Activated CD4-positive, alpha-beta T cell treated with anti-CD3 and anti-CD28 coated beads, Interleukin-2, amount 50 U/mL, for 4 hours (primary cell): ENCODE measurements around the gene PBRM1.
"Not testable (repeated sequence)": the region's sequence is repeated elsewhere in the genome, so short reads cannot be mapped to it uniquely, and the experiment has no call there.

Experiments used
- DNase-seq, 2 experiments: peaks; one replicate each; pipeline ENCODE4 v3.0.0-alpha.2; 2020

Gene PBRM1

DNA sequence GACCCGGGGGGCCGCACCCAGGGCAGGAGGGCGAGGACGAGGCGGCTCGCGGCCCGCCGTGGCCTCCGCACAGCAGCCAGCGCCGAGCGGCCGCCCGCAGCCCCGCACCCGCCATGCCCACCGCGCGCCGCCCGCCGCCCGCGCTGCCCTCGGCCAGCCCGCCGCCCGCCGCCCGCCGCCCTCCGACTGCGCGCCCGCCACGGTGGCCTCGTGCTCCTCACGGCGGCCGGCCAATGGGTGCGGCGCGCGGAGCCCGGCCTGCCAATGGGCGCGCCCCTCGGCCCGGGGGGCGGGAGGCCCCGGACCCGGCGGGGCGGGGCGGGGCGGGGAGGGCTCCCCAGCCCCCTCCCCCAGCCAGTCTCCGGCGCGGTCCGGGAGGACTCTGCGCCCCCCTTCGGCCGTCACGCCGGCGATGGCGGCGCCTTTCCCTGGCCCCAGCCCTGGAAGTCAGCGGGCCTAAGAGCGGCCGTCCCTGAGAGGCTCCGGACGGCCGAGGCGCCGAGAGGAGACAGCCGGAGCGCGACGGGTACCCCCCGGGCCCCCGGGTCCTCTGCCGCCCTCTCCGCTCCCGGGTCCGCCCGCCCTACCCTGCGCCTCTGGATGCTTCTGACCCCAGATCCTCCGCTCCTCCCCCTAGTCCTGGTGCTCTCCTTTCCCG, 152.0 kb downstream of the PBRM1 start, which contains the start of gene NT5DC2:
Gene NT5DC2 (minus strand): TSS at position 235 of the 658 bp plus-strand sequence. CDS start 120 bp downstream, at position 115.
- DNase-seq = peak; percentile 29 to 41

DNA sequence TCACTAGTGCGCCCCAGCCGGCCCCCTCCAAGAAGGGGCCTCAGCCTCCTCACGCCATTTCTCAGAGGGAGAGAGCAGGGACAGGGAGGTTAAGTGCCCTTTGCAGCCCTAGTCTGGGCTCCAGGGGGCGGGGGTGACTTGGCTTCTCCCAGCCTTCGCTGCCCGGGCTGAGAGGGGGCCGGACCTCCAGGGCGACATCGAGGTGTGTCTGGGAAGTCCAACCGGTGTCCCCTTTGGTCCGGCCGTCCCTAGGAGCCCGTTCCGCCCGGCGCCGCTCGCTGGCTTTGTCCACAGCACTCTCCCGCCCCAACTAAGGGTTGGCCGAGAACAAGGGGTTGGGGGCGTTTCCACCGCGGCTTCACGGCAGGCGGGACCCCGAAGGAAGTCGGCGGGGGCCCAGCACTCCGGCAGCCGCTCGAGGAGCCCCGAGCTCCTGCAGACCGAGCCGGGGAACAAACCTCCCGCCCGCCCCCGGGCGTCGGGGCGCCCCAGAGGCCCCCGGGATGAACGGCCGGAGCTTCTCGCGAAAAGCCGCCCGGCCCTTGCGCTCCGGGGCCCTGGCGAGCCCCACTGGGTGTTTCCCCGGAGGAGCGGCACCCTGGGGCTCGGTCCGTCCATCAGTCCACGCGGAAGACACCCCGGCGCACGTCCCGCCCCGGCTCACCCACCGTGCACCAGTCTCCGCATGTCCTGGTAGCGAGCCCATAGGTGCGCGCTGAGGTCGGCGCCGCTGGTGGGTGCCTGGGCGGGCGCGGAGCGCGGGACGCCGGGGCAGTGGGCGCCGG, 152.7 kb downstream of the PBRM1 start:
- DNase-seq = no peak

DNA sequence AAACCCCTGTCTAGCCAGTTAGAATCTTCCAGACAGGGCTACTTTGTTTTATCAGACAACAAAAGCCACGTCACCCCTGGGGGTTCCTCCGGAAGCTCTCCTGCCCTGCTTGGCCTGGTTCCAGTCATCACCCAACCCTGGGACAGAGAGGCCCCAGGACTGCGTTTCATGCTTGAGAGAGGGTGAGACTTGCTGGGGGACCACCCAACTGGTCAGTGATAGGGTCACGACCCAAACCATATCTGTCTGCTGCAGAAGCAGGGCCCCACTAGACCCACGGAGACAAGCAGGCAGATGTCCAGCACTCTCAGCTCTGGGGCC, 153.2 kb downstream of the PBRM1 start:
- DNase-seq = no peak

DNA sequence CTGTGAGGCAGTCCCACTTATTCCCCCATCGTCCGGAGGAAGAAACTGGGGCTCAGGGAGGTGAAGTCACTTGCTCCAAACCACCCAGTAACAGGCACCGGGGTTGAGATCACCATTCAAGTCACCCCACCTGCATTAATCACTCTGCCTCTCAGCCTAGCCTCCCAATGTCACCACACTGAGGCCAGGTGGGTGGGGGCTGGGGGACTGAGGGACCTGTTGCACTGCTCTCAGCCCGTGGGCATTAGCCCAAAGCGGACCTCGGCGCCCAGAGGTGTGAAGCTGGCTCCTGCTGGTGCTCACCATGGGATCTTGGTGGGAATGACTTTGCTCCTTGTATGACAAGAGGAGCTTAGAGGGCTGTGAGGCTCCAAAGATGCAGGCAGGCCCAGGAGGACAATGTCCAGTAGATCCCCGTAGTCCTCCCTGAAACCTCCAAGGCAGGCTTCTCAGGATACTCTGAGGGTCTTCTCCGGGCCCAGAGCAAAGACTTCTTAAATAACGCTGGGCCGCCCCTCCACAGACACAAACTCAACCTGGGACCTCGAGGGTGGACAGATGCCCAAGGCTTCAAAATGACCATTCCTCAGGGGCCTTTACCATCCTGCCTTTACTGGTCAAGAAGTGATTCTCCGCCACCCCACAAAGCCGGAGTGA, 153.7 kb downstream of the PBRM1 start:
- no peak for DNase-seq

DNA sequence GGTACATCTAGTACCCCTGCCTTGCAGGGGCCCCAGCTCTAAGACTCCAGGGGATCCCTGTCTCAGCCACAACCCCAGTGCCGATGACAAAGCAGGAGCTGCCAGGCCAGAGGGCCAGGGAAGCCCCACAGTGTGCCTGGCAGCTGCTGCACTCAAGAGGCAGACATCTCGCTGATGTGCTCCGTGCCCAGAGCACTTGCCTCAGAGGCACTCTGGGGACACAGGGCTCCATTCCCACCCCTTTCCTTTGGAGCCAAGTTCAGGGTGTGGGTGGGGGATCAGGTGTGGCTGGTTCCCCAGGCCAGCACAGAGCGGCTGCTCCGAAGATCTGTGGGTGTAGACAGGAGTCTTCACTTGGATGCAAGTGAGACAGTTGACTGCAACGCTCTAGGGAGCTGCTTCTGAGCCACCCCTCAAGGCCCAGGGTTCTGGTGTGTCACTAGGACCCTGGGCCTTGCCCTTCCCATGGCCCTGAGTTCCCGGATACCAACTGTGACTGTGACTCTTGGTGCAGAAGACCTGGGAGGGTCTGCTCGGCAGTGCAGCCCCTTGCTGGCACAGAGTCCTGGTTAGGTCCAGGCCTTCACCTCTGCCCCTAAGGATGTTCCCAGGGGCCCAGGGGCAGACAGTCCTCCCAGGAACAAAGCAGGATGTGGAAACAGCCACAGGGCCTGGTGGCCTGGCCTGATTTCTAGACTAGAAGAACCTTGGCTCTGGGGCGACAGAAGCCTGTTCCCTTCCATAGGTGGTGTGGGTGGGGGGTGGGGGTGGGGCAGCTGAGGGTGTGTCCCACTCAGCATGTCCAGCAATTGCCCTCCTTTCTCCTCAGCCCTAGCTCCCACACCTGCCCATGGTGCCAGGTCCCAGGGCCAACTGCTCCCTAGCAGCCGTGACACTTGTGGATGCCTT, 154.5 kb downstream of the PBRM1 start:
- no peak for DNase-seq

DNA sequence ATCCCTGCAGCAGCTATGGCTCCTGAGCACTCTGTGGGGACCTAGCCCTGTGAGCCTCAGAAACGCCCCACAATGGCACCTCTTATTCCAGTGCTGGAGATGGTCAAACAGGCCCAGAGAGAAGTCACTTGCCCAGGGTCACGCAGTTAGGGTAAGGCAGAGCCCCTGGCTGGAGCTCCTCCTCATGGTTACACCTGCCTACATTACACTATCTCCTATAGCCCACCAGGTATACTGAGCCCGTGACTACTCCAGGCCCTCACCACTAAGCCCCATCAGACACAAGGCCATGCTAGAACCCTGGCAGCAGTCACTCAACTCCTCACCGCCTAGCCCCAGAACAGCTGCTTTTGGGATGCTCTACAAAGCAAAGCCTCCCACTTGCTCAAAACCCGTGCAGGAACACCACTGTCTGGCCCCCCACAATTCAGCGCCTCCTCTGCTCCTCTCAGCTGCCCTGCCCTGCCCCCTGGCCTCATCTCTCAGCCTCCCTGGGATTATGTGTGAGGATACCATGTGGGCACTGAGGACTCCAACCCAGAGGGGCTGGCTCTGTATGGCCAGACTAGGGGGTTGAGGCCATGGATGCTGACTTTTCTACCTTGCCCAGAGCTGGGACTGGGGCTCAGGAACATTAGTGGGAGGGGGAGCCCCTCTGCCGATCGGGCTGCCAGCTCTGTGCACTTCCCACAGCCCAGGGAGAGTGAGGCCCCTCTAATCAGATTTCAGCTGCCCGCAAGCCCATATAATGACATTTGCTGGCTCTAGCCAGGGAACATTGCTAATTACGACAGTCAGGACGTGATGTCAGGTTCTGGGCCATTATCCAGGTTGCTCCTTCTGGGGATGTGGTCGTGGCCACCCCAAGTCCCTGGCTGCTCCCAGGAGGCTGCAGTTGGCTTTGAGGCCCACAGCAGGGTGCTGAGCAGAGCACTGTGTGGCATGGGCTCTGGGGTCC, 156.1 kb downstream of the PBRM1 start:
- DNase-seq = no peak

DNA sequence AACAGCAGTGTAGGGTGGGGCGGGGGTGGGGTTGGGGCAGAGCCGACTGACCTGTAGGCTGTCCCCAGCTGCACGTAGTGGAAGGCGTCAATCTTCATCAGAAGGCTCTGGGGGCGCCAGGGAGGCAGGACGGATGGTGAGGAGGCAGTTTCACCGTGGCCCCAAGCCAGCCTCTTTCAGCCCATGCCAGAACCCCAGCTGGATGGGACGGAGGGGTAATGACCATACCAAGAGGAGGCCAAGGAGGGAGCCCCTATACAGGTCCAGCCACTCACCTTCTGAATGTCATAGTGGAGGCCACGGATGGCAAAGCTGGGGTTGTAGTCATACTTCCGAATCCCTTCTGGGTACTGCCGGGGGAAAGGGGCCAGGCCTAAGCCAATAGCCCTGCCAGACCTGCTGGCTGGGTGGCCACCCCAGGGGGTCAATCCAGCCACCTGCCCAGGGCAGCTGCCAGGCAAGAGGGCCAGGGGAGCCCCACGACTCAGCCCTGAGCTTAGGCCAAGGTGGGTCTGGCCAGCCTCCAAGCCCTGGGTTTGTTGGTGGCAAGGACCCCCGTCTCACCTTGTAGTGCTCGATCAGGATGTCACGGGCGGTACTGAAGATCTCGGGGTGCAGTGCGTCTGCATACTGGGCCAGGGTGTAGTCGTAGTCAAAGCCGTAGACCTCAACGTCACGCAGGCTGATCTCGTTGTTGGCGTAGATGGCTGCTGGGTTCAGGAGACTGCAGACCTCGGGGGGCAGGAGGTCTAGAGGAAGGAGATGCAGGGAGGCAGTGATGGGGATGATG, 156.9 kb downstream of the PBRM1 start:
- DNase-seq = no peak

DNA sequence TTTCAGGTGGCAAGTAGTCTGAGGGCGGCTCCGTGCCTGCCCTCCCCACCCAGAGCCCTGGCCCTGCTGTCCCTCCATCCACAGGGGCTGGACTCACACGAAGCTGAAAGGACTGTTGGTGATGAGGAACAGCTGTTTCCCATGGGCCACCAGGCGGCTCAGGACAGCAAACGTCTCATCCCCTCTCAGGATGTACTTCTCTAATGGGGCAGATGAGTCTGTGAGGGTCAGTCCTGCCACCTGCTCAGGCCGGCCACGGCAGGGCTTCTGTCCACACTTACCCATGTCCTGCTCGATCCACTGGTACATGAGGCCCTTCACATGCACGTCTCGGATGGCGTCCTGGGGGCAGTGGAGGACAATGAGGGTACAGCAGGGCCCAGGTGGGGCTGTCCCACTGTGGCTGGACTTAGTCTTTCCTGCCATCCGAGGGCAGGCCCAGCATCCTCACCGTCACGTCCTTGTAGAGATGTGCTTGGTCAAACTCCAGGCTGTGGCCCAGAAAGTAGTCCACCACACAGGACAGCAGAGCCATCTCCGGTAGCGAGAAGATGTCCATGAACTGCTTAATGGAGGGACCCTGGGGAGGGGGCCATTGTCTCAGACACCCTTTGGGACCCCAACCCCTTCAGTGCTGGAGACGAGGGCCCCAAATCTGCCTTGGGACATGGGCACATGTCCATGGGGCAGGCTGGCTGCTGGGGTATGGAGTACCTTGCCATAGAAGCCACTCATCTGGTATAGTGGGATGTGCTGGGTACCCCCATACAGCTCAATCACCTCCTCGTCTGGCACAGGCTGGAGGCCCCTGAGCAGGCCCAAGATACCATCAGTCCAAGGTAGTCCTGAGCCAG, 157.8 kb downstream of the PBRM1 start:
- DNase-seq = no peak

DNA sequence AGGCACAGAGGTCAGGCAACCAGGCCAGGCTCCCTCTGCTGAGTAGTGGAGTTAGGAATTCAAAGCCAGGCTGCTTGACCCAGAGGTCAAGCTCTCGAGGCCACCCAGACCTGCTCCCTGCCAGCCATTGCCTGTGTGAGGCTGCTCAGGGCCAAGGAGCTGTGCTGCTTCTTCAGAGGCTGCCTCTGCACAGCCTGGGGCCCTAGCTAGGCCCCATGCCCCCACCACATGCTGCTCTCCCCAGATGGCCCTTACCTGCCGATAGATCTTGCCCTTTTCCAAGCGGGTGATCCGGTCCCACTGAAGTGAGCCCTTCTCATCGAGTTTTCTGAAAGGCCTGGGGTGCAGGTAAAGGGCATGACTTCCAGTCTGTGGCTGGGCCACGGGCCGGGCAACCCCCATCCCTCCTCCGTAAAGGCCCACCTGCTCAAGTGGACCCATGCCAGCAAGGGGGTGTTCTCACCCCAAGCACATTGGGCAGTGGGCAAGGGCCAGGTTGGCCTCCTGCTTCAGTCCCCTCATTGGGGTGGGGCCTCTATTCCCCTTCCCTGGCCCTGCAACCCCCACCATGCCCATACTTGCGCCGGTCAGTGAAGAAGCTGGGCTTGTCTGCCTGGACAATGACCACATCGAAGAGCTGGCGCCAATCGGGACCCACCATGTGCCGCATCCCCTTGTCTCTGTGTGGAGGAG, 158.5 kb downstream of the PBRM1 start:
- DNase-seq = no peak

DNA sequence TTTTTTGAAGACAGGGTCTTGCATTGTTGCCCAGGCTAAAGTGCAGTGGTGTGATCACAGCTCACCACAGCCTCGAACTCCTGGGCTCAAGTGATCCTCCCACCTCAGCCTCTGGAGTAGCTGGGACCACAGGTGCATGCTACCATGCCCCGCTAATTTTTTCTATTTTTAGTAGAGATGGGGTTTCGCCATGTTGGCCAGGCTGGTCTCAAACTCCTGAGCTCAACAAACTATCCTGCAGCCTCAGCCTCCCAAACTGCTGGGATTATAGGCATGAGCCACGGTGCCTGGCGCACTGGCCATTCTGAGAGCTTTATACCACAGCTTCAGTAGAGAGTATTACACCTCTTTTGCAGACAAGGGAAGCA, 159.1 kb downstream of the PBRM1 start:
- not testable (repeated sequence) for DNase-seq

DNA sequence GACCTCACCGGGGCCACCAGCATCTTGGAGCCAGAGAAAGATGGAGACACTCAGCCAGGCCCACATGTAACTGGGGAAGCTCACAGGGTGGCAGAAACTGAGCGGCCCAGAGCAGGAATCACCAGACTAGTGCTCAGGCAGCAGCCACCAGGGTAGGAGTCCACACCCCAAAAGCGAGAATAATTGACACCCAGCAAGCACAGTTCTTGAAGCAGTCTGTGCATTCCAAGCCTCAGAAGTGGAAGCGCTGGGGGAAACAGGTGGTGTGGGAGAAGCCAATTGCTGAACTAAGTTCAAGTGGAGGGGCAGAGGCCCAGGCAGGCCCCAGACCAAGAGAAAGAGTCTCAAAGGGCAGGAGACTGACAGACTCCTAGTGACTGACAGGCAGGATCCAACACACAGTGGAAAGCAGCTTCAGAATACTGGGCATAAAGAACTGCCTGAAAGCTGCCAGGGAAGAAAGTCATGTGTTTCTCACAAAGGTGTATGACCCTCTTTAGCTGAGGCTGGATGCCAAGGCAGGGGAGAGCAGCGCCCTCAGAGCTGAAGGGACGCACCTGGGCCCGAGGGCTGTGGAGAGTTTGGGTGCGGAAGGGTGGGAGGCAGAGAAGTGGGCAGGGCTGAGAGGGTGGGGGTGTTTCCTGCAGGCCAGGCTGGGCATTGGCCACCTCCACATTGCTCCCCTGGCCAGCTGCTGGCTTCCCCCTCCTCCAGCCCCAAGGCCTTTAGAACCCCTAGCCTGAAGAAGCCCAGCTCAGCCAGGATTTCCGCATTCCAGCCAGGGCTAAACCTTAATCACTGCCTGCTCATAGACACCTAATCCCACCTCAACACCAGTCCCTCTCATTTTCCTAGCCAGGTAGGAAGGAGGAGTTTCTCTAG, 159.8 kb downstream of the PBRM1 start:
- DNase-seq = no peak

DNA sequence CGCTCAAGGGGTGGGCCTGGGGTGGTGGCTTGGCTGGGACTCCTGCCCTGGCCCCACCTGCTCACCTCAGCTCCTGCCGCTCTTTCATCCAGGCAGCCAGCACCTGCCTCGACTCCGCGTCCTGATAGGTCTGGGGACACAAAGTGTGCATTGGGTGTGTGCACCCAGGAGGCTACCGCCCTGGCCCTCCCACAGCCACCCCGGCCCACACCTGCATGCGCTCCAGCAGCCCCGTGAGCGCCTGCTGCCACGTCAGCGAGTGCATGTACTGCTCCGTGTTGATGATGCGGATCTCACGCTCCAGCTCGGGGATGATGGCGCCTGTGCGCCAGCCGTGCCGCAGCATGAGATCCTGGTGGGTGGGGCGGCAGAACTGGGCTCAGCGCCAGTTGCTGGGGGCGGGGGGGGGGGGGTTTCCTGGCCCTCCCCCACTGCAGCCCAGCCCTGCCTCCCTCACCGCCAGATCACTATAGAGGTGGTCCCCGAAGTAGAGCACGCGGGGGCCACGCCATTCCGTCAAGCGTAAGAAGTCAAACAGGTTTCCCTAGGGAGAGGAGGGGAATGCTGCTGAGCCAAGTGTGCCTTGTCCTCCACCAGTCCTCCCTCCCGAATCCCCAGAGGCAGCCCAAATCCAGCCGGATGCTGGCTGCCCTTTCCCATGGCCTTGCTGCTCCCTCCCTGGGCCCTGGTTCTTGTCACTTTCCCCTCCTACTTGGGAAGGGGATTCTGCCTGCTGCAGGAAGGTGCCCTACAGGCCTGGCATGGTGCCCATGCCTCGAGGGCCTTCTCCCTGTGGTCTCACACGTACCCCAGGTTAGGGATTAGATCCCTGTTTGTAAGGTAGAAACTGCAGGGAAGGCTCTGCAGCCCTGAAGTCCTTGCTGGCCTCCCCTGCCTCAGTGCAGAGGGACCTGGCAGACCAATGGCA, 160.7 kb downstream of the PBRM1 start:
- DNase-seq = no peak

DNA sequence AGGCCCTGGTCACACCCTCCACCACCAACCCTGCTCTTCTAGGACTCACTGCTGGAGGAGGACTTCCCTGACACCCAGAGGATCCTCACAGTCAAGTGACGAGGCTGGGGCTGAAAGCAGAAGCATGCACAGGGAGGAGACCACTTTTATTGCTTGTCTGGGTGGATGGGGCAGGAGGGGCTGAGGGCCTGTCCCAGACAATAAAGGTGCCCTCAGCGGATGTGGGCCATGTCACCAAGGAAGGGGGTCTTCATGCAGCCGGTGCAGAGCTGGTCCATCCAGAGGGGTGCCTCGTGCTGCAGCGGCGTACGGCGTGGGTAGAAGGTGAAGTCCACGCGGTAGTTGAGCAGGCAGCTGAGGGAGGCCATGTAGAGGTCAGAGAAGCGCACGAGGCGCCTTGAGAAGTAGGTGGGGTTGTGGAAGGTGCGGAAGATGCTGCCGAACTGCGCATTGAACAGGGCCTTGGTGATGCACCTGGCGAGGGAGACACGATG, 161.4 kb downstream of the PBRM1 start:
- no peak for DNase-seq

DNA sequence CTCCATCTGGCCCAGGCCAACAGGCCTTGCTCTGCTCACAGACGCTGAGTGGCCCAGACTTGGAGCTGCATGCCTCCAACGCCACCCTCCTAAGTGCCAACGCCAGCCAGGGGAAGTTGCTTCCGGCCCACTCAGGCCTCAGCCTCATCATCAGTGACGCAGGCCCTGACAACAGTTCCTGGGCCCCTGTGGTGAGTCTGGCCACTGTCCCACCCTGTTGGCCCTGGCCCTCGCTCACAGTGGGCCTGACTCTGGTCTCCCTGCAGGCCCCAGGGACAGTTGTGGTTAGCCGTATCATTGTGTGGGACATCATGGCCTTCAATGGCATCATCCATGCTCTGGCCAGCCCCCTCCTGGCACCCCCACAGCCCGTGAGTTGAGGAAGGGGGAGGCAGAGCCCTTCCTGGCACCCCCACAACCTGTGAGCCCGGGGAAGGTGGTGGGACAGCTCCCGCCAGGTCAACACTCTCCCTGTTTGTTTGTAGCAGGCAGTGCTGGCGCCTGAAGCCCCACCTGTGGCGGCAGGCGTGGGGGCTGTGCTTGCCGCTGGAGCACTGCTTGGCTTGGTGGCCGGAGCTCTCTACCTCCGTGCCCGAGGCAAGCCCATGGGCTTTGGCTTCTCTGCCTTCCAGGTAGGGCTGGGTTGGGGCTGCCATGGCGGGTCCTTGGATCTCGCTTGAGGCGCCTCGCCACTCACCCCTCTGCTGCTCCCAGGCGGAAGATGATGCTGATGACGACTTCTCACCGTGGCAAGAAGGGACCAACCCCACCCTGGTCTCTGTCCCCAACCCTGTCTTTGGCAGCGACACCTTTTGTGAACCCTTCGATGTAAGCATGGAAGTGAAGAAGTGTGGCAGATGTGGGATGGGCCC, 162.1 kb downstream of the PBRM1 start:
- no peak for DNase-seq

DNA sequence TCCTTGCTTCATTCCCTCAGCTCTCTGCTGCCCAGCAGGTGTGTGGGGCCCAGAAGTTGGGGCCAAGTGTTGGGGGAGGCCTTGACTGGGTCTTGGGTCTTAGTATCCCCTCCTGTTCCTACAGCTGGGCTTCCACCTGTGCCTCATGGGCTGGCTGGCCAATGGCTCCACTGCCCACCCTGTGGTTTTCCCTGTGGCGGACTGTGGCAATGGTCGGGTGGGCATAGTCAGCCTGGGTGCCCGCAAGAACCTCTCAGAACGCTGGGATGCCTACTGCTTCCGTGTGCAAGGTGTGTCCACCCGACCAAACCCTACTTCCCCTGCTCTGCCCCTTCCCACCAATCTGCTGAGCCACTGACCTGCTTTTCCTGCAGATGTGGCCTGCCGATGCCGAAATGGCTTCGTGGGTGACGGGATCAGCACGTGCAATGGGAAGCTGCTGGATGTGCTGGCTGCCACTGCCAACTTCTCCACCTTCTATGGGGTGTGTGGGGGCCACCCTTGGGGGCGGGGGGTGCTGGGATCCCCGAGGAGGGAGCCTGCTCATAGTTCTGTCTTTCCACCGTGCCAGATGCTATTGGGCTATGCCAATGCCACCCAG, 163.0 kb downstream of the PBRM1 start:
- DNase-seq = no peak
